GM10248 (cell line): ENCODE results near the gene PC.

Experiments
- CTCF ChIA-PET: fragments of 300-600 bp; sonication (Branson Sonifier 250); formaldehyde crosslinking; extraction: SDS; loops from one replicate; lab custom pipeline; 2021; ENCODE audit warnings: antibody characterized with exemption; lab: Yijun Ruan, JAX
- POLR2A ChIA-PET: fragments of 350-650 bp; sonication (Branson Sonifier 250); formaldehyde crosslinking; extraction: SDS; loops from one replicate; lab custom pipeline; 2020; ENCODE audit warnings: antibody characterized with exemption; lab: Yijun Ruan, JAX
- DNase-seq: peaks from one replicate; pipeline ENCODE4 v3.0.0; 2012; ENCODE audit errors: extremely low spot score
- CTCF ChIP-seq: IDR thresholded peaks from 2 replicates; pipeline ENCODE4 v1.5.1; 2012; ENCODE audit warnings: mild to moderate bottlenecking, low read depth; ENCODE audit errors: extremely low read depth, missing control alignments, control extremely low read depth

The PC gene

GRCh38 chr11:66864924-66865697 lies 93.1 kb downstream of the PC start:
- ChIA-PET CTCF (interaction anchor here (3.4 kb wide), 1 partner anchor 13 kb away, joined by 11 read pairs; no protein-coding TSS in a partner anchor), POLR2A (no interaction called here)
- no peak for TF ChIP-seq CTCF
- DNase-seq: no peak

- TF ChIP-seq CTCF: no peak
- no peak for DNase-seq
- POLR2A ChIA-PET: no interaction called here
- CTCF ChIA-PET: interaction anchor here (3.4 kb wide), 1 partner anchor 12 kb away, joined by 11 read pairs; no protein-coding TSS in a partner anchor
Observed at GRCh38 chr11:66864172-66864901, 93.8 kb downstream of the PC start.

- ChIA-PET POLR2A (no interaction called here), CTCF (no interaction called here)
- no peak for DNase-seq
- no peak for TF ChIP-seq CTCF
Observed at GRCh38 chr11:66863428-66864125, 94.6 kb downstream of the PC start.

- no peak for TF ChIP-seq CTCF
- ChIA-PET CTCF (no interaction called here), POLR2A (no interaction called here)
- DNase-seq: no peak
Observed at GRCh38 chr11:66862559-66863037, 95.6 kb downstream of the PC start.

GRCh38 chr11:66861774-66862558 lies 96.2 kb downstream of the PC start:
- POLR2A ChIA-PET: no interaction called here
- no peak for DNase-seq
- CTCF ChIA-PET: no interaction called here
- TF ChIP-seq CTCF: no peak
